Cardiac fibroblast (primary cell): ENCODE data around the gene CDKAL1.

Source experiments
- DNase-seq, 2 donors: peaks; one replicate each; pipeline versions ENCODE4 v3.0.0 to v3.0.0-alpha.2; 2010; ENCODE audit warnings: low read depth in 2 of 2
- H3K4me3 ChIP-seq, 2 donors: replicated peaks in 1 of 2; 1 replicate in 1 of 2; 2 replicates in 1 of 2; pipeline ENCODE4 v1.5.1; 2011; ENCODE audit warnings: low read depth in 2 of 2, low read length in 2 of 2, mild to moderate bottlenecking in 2 of 2, moderate library complexity in 1 of 2
- CTCF ChIP-seq: IDR thresholded peaks from one replicate; pipeline ENCODE4 v1.5.1; 2011; ENCODE audit warnings: low read depth, mild to moderate bottlenecking, low read length, inconsistent platforms

The CDKAL1 gene

GRCh38 chr6:21115111-21115510 lies 580.9 kb downstream of the CDKAL1 start:
- TF ChIP-seq CTCF, result no peak
- no peak overlapping the region for H3K4me3 ChIP-seq
- DNase-seq, result peak; percentile 51 to 77

DNA sequence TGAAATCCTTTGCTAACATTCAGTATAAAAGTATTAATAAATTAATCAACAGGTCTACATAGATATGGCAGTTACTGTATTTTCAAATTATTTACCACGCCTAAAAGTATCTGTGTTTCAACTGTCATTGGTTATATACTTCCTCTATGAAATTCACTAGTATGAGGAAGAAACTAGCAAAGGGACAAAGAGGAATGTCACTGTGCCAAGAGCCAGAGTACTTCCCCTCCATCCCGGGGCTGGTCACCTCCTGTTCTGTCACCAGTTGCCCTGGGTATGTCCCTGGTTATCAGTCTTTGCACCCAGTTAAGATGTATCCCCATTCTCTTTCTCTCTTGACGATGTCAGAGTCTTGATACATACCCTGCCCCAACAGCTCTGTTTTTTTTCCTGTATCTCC lies 582.5 kb downstream of the CDKAL1 start:
- DNase-seq, result no peak
- TF ChIP-seq CTCF, result no peak
- no peak overlapping the region for H3K4me3 ChIP-seq

- no peak for TF ChIP-seq CTCF
- no peak for DNase-seq
- H3K4me3 ChIP-seq, result no peak overlapping the region
These were observed 584.0 kb downstream of the CDKAL1 start for GRCh38 chr6:21118216-21118780.

- no peak overlapping the region for H3K4me3 ChIP-seq
- no peak for TF ChIP-seq CTCF
- no peak for DNase-seq
These were observed 587.4 kb downstream of the CDKAL1 start for GRCh38 chr6:21121636-21122136.

- H3K4me3 ChIP-seq, result no peak overlapping the region
- DNase-seq, result no peak
- TF ChIP-seq CTCF, result no peak
These were observed 589.5 kb downstream of the CDKAL1 start for GRCh38 chr6:21123507-21124436.

- no peak overlapping the region for H3K4me3 ChIP-seq
- no peak for TF ChIP-seq CTCF
- no peak for DNase-seq
These were observed 594.3 kb downstream of the CDKAL1 start for GRCh38 chr6:21128601-21129000.
